Uterus (tissue), 2 donors: Measurements from ENCODE around the gene USP7.

Experiments
- CTCF ChIP-seq, 4 experiments: fragments of 200-600 bp in 2 of 4; fragments of 450-650 bp in 2 of 4; sonication (generic) in 2 of 4; IDR thresholded peaks; one replicate each; pipeline ENCODE4 v1.5.1; 2016 to 2019; ENCODE audit warnings: antibody characterized with exemption in 4 of 4, mild to moderate bottlenecking in 2 of 4, moderate library complexity in 1 of 4
- POLR2A ChIP-seq, 2 donors: fragments of 450-650 bp; IDR thresholded peaks; one replicate each; pipeline ENCODE4 v1.6.1; 2016; ENCODE audit warnings: antibody characterized with exemption in 2 of 2, mild to moderate bottlenecking in 1 of 2, moderate library complexity in 1 of 2

GRCh38 chr16:8852534-8852933 lies 111.2 kb downstream of the USP7 start:
- TF ChIP-seq CTCF (IDR thresholded peaks at IDR 0.05) (no peak), POLR2A (IDR thresholded peaks at IDR 0.05) (no peak)
